Ascending aorta (tissue), 2 donors: ENCODE results near the gene TRIM65. TPM values are rescaled to one million over a fixed set of nuclear protein-coding genes. Genes with fewer than 3 reads are reported as not detected.

Experiments used
- DNase-seq, 2 donors: peaks; one replicate each; pipeline ENCODE4 v3.0.0-alpha.2; 2019; ENCODE audit warnings: low spot score in 2 of 2
- H3K27ac ChIP-seq, 2 donors: fragments of 200-600 bp; sonication (generic); one replicate each; pipeline ENCODE4 v1.5.1; 2016 to 2017; ENCODE audit warnings: mild to moderate bottlenecking in 1 of 2
- H3K27me3 ChIP-seq: fragments of 200-600 bp; sonication (generic); one replicate; pipeline ENCODE4 v1.5.1; 2017
- H3K36me3 ChIP-seq, 2 donors: fragments of 200-600 bp; sonication (generic); one replicate each; pipeline ENCODE4 v1.5.1; 2016
- H3K4me1 ChIP-seq, 2 donors: fragments of 200-600 bp; sonication (generic); one replicate each; pipeline ENCODE4 v1.5.1; 2016 to 2017; ENCODE audit warnings: mild to moderate bottlenecking in 1 of 2
- H3K4me3 ChIP-seq, 2 donors: fragments of 200-600 bp; sonication (generic); one replicate each; pipeline ENCODE4 v1.5.1; 2016 to 2017; ENCODE audit warnings: mild to moderate bottlenecking in 1 of 2
- H3K9me3 ChIP-seq, 2 donors: fragments of 200-600 bp; sonication (generic); one replicate each; pipeline ENCODE4 v1.5.1; 2016
- CTCF ChIP-seq, 3 experiments: fragments of 200-600 bp in 2 of 3; fragments of 450-650 bp in 1 of 3; sonication (generic) in 2 of 3; IDR thresholded peaks; one replicate each; pipeline ENCODE4 v1.5.1; 2016 to 2019; ENCODE audit warnings: antibody characterized with exemption in 3 of 3, mild to moderate bottlenecking in 1 of 3, moderate library complexity in 1 of 3
- intact Hi-C: fragments of 100-400 bp; cut with DNase I; formaldehyde crosslinking; loops from one replicate; pipeline ENCODE4 v1.15.1; 2023
- total RNA-seq: library from RNA; depleted of rRNA; stranded (reverse); fragments of >200 nt; gene quantifications from one replicate; pipeline ENCODE4 v1.1.0, GENCODE V29; 2016

TRIM65 gene
- total RNA-seq, 1 donor from 2014 or later: 43.3 TPM

DNA sequence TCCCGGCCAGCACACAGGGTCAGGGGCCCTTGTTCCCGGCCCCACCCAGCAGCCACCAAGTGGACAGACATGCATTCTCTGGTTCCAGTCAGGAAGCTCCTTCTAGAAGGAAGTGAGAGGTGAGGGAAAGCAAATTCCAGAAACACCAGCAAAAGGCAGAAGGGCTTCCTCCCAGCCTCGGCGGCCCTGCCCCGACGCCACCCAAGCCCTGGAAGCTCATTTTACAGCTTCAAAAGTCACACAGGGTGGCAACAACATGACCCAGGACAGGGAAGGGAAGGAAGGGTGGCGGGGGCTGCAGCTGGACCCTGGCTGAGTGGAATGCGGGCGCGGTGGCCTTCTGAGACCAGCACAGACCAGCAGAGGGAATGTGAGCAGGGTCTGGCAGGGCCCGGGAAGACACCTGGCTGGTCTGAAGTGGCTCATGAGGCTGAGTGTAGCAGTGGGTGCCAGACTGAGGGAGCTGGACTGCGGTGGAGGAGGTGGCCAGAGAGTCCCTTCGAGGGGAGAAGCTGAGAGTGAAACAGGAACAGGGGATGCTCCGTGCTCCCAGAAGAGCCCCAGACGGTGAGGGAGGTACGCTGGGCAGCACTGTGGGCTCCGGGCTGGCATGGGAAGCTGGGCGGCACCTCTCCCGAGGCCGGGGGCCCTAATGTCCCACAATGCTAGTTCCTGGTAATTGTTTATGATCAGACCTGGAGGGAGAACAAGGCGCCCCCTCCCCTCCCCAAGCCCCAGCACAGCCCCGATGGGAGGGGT is 50.6 kb downstream of the TRIM65 start:
- Histone ChIP-seq H3K4me3 (no peak overlapping the region), H3K4me1 (peaks cover 9 to 24% of the 10 kb centered on the region in 2 donors), H3K36me3 (peaks cover 52 to 61% of the 10 kb centered on the region in 2 donors), H3K27ac (peak overlapping the region; percentile 93 to 94), H3K9me3 (no peaks in the 10 kb centered on the region), H3K27me3 (no peaks in the 10 kb centered on the region)
- intact Hi-C loops: loop anchor here (1.0 kb wide), 1 partner anchor 50 kb away; the partner anchor contains the start of gene TRIM65
- no peak for TF ChIP-seq CTCF (IDR thresholded peaks at IDR 0.05)
- DNase-seq: no peak

DNA sequence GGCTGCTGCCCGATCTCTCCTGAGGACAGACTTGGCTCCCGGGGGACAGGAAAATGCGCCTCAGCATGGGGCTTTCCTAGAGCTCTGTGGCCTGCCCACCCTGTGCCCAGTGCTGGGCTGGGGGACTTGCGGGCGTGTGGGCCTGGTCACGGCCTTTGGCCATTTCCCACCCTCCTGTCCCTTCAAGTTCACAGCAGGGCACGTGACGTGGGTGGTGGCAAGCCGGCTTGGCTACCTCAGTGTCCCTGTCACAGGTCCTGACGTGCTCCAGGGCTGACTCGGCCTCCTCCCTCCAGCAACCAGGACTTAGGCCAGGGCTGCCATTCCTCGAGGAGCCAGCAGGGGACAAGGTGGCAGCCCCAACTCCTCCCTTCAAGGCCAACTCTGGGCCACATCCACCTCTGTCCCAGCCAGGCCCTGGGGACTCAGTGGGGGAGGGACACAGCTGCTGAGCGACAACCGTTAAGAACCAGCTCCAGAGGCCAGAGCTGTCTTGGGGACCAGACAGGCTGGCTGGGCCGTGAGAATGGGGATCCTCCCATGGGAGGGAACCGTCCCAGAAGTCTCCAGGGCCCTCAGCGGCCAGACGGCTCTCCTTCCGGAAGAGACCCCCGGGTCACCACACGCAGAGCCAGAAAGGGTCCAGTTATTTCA is 51.6 kb downstream of the TRIM65 start:
- Histone ChIP-seq H3K4me1 (peaks cover 9 to 24% of the 10 kb centered on the region in 2 donors), H3K4me3 (peak overlapping the region in 1 of 2 donors; percentile 43), H3K36me3 (peaks cover 43 to 56% of the 10 kb centered on the region in 2 donors), H3K9me3 (no peaks in the 10 kb centered on the region), H3K27me3 (no peaks in the 10 kb centered on the region), H3K27ac (peak overlapping the region; percentile 93 to 94)
- TF ChIP-seq CTCF (IDR thresholded peaks at IDR 0.05): peak; percentile 91 to 97 (median 93)
- peak; percentile 82 to 94 for DNase-seq
- intact Hi-C loops: loop anchor here (1.0 kb wide), 1 partner anchor 51 kb away; the partner anchor contains the start of gene TRIM65

GRCh38 chr17:75844530-75845057 is 52.2 kb downstream of the TRIM65 start:
- H3K27me3 ChIP-seq: no peaks in the 10 kb centered on the region
- H3K36me3 ChIP-seq: peaks cover 37 to 54% of the 10 kb centered on the region in 2 donors
- DNase-seq: no peak
- TF ChIP-seq CTCF (IDR thresholded peaks at IDR 0.05): no peak
- H3K9me3 ChIP-seq: no peaks in the 10 kb centered on the region
- peaks cover 9 to 24% of the 10 kb centered on the region in 2 donors for H3K4me1 ChIP-seq
- peak overlapping the region in 1 of 2 donors; percentile 43 for H3K4me3 ChIP-seq
- intact Hi-C loops: loop anchor here (1.0 kb wide), 1 partner anchor 52 kb away; the partner anchor contains the start of gene TRIM65
- peak overlapping the region; percentile 93 to 94 for H3K27ac ChIP-seq

DNA sequence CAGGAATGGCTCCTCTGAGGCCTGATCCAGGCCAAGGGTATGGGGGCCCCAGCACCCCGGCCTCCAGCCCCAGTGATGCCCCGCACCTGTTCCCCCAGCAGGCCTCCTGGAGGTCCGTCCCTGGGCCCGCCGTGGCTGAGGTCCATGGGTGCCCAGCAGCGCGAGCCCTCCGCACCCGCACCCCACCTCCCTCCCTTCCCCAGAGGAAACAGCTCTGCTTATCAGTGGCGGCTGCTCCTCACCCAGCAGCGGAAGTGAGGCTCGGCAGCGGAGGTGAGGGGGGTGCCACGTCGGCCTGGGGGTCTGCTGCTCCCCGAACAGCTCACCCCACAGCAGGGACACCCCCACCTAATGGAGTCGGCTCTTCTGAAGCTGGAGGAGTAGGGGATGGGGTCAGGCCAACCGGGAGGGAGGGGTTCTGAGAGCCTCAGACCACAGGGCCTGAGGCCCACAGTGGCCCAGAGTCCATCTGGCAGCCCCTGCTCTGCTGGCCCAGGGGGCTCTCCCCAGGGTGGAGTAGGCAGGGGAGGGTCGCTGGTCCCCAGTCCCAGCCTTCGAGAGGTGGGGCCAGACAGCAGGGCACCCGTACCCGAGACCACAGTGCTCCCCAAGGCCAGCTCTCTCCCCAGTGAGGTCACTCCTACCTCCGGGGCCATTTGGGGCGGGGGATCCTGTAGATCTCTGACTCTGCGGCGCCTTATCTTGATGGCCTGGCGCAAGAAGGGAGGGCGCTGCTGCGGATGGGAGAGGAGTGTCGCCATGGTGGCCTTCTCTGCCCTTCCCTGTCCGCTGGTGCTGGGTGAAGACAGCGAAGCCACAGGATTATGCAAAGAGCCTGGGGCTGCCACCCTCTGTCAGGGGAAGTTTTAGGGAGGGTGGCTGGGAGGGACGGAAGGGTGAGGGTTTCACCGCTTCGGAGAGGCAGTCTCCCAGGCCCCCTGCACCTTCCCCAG is 52.9 kb downstream of the TRIM65 start, which contains the start of gene UNC13D:
Gene UNC13D (minus strand): TSS at position 828 of the 953 bp plus-strand sequence. CDS start 67 bp downstream, at position 761.
- no peaks in the 10 kb centered on the region for H3K27me3 ChIP-seq
- no peaks in the 10 kb centered on the region for H3K9me3 ChIP-seq
- peaks cover 30 to 54% of the 10 kb centered on the region in 2 donors for H3K36me3 ChIP-seq
- no peak for TF ChIP-seq CTCF (IDR thresholded peaks at IDR 0.05)
- DNase-seq: peak in 1 of 2 donors; percentile 65
- peak within 1 kb of the TSS in 1 of 2 donors; percentile 43 for H3K4me3 ChIP-seq
- H3K27ac ChIP-seq: peak within 1 kb of the TSS; percentile 93 to 94
- intact Hi-C loops: no loop called here
- H3K4me1 ChIP-seq: peaks cover 9 to 18% of the 10 kb centered on the region in 2 donors
